ENCODE data around the gene KRTAP12-4. TPM values are rescaled to one million over a fixed set of nuclear protein-coding genes. Genes with fewer than 3 reads are reported as not detected.

The KRTAP12-4 gene
- total RNA-seq, 2 experiments from 2014 or later, result not detected

DNA sequence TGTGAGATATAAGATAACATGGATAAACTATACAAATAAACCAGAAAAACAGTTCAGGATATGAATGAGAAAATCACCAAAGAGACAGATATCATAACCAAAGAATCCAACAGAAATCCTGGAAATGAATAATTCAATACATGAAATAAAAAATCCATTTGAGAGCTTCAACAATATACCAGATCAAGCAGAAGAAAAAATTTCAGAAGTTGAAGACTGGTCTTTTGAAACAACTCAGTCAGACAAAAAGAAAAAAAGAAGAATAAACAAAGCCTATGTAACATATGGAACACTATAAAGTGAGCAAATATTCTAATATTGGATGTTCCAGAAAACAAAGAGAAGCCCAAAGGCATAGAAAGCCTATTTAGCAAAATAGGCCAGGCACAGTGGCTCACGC is 17.5 kb upstream of the KRTAP12-4 start:
- H3K36me3 ChIP-seq (ENCODE audit: insufficient read depth, low read length), result no peaks in the 10 kb centered on the region
- no peak for DNase-seq (ENCODE audit: low spot score)
- ChIA-PET CTCF (ENCODE audit: unreplicated experiment) (no interaction called here), POLR2A (no interaction called here)
- H4K20me1 ChIP-seq (ENCODE audit: insufficient read depth, low read length), result no peaks in the 10 kb centered on the region
- no peaks in the 10 kb centered on the region for H3K79me2 ChIP-seq (ENCODE audit: insufficient read depth, low read depth, low read length)
- BruUV-seq (replicated peaks), result no TSS peak
- H3K4me3 ChIP-seq (ENCODE audit: low read depth, low read length, poor library complexity, severe bottlenecking), result no peak overlapping the region
- H2AFZ ChIP-seq (ENCODE audit: low read length), result no peak overlapping the region
- H3K4me2 ChIP-seq (ENCODE audit: low read length), result no peak overlapping the region
- H3K4me1 ChIP-seq (ENCODE audit: insufficient read depth, low read length, poor library complexity, severe bottlenecking), result no peaks in the 10 kb centered on the region
- no peak overlapping the region for H3K27ac ChIP-seq (ENCODE audit: low read depth, low read length, poor library complexity, severe bottlenecking)
- no peaks in the 10 kb centered on the region for H3K9me3 ChIP-seq (ENCODE audit: low read length)
- intact Hi-C loops (cut with micrococcal nuclease; ENCODE audit: unreplicated experiment), result no loop called here
- H3K9me2 ChIP-seq (ENCODE audit: insufficient read depth, low read length), result no peaks in the 10 kb centered on the region; the same call in 1 of the 2 replicates
- TF ChIP-seq, protein P1, sequence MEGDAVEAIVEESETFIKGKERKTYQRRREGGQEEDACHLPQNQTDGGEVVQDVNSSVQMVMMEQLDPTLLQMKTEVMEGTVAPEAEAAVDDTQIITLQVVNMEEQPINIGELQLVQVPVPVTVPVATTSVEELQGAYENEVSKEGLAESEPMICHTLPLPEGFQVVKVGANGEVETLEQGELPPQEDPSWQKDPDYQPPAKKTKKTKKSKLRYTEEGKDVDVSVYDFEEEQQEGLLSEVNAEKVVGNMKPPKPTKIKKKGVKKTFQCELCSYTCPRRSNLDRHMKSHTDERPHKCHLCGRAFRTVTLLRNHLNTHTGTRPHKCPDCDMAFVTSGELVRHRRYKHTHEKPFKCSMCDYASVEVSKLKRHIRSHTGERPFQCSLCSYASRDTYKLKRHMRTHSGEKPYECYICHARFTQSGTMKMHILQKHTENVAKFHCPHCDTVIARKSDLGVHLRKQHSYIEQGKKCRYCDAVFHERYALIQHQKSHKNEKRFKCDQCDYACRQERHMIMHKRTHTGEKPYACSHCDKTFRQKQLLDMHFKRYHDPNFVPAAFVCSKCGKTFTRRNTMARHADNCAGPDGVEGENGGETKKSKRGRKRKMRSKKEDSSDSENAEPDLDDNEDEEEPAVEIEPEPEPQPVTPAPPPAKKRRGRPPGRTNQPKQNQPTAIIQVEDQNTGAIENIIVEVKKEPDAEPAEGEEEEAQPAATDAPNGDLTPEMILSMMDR (conservative IDR thresholded peaks at IDR 0.05; ENCODE audit: low read length), result no peak
- no peak for TF ChIP-seq EZH2phosphoT487 (IDR thresholded peaks at IDR 0.05; ENCODE audit: borderline replicate concordance, low read depth, low read length)

DNA sequence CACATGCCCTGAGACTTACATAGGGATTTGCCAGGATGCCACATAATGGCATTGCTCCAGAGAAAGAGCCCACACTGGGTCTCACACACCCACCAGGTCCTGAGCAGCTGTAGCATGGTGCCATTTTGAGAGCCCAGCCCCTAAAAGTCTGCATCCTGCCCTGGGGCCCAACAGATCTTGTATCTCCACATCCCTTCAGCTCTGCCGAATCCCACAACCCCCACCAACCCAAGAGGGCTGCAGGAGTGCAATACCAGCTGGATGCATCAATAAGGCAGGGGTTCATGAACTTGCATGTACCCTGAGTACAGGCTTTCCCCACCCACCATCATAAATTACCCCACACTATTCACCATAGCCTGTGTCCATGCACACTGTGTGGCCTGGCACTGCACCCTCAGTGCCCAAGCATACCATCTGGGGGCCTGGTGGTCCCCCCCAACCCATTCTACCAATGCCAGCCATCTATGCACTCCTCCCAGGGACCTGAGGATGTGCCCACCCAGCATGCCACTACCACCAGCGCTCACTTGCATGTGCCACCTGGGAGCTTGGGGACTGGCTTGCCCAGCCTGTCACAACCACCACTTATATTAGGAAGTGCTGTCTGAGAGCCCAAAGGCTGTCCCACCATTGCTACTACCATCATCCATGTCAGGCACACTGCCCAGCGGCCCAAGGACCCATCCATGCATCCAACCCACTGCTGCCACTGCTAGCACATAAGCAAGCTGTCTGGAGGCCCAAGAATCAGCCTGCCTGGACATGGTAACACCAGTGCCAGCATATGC is 16.4 kb upstream of the KRTAP12-4 start:
- DNase-seq (ENCODE audit: low spot score), result no peak
- Histone ChIP-seq H3K4me2 (ENCODE audit: low read length) (no peak overlapping the region), H3K4me3 (ENCODE audit: low read depth, low read length, poor library complexity, severe bottlenecking) (no peak overlapping the region), H3K27ac (ENCODE audit: low read depth, low read length, poor library complexity, severe bottlenecking) (no peak overlapping the region), H4K20me1 (ENCODE audit: insufficient read depth, low read length) (no peaks in the 10 kb centered on the region), H2AFZ (ENCODE audit: low read length) (no peak overlapping the region), H3K36me3 (ENCODE audit: insufficient read depth, low read length) (no peaks in the 10 kb centered on the region), H3K9me3 (ENCODE audit: low read length) (no peaks in the 10 kb centered on the region), H3K9me2 (ENCODE audit: insufficient read depth, low read length) (no peaks in the 10 kb centered on the region; the same call in 1 of the 2 replicates), H3K79me2 (ENCODE audit: insufficient read depth, low read depth, low read length) (no peaks in the 10 kb centered on the region), H3K4me1 (ENCODE audit: insufficient read depth, low read length, poor library complexity, severe bottlenecking) (no peaks in the 10 kb centered on the region)
- TF ChIP-seq, protein P1 (conservative IDR thresholded peaks at IDR 0.05; ENCODE audit: low read length), result no peak
- no peak for TF ChIP-seq EZH2phosphoT487 (IDR thresholded peaks at IDR 0.05; ENCODE audit: borderline replicate concordance, low read depth, low read length)
- ChIA-PET POLR2A (no interaction called here), CTCF (ENCODE audit: unreplicated experiment) (no interaction called here)
- no TSS peak for BruUV-seq (replicated peaks)
- intact Hi-C loops (cut with micrococcal nuclease; ENCODE audit: unreplicated experiment), result no loop called here

DNA sequence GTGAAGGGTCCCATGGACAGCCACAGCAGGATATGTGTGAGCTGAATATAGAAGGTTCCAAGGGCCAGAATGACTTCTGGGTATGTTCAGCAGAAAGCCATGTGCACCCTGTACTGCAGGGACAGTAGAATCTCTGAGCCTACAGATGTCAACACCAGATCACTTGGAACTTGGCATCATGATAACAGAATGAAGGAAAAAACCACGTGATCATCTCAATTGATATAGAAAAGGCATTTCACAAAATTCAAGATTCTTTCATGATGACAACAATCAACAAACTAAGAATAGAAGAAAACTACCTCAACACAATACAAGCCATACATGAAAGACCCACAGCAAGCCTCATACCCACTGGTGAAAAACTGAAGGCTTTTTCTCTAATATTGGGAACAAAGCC is 13.2 kb upstream of the KRTAP12-4 start:
- Histone ChIP-seq H3K9me2 (ENCODE audit: insufficient read depth, low read length) (no peaks in the 10 kb centered on the region), H3K4me2 (ENCODE audit: low read length) (no peak overlapping the region), H3K27ac (ENCODE audit: low read depth, low read length, poor library complexity, severe bottlenecking) (no peak overlapping the region), H3K4me3 (ENCODE audit: low read depth, low read length, poor library complexity, severe bottlenecking) (no peak overlapping the region), H3K4me1 (ENCODE audit: insufficient read depth, low read length, poor library complexity, severe bottlenecking) (no peaks in the 10 kb centered on the region), H4K20me1 (ENCODE audit: insufficient read depth, low read length) (no peaks in the 10 kb centered on the region), H3K36me3 (ENCODE audit: insufficient read depth, low read length) (no peaks in the 10 kb centered on the region), H3K9me3 (ENCODE audit: low read length) (no peaks in the 10 kb centered on the region), H3K79me2 (ENCODE audit: insufficient read depth, low read depth, low read length) (no peaks in the 10 kb centered on the region), H2AFZ (ENCODE audit: low read length) (no peak overlapping the region)
- no TSS peak for BruUV-seq (replicated peaks)
- CTCF ChIA-PET (ENCODE audit: unreplicated experiment), result no interaction called here
- no peak for DNase-seq (ENCODE audit: low spot score)
- POLR2A ChIA-PET, result no interaction called here
- intact Hi-C loops (cut with micrococcal nuclease; ENCODE audit: unreplicated experiment), result no loop called here
- no peak for TF ChIP-seq EZH2phosphoT487 (IDR thresholded peaks at IDR 0.05; ENCODE audit: borderline replicate concordance, low read depth, low read length)
- TF ChIP-seq, protein P1 (conservative IDR thresholded peaks at IDR 0.05; ENCODE audit: low read length), result no peak
